ENCODE measurements around the gene RB1. TPM values are rescaled to one million over a fixed set of nuclear protein-coding genes. Genes with fewer than 3 reads are reported as not detected.

Gene RB1
- total RNA-seq, 2 experiments from 2014 or later, result 33.5 to 84.4 TPM

DNA sequence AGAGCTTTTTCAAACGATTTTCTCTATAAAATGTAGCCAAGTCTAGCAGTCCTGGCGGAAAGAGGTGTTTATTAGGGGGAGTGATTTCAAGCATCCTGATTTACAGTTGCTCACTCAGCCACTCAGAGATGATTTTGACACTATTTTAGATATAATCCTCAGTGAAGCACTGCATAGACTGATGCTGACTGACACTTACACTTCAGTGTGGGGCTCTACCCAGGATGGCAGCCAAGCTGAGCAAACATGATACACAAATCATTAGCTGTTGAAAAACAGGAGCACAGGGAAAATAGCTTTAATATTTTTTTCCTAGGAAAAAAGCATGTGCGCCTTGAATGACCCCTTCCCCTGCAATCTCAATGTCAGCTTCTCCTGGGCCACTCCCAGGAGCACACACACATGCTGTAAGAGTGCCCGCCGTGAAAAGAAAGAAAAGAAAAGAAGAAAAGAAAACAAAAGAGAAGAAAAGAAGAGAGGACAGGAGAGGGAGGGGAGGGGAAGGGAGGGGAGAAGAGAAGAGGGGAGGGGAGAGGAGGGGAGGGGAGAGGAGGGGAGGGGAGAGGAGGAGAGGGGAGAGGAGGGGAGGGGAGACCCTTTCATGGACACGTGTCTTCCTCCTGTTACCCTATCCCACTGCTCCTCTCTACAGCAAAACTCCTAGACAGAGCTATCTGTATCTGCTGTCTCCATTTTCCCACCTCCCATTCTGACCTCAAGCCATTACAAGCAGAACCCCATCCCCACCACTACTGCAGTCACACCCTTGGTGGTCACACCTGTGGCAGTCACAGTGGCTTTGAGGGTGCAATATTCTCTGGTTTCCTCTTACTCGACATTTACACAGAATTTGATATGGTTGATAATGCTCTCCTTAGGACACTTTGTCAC lies 193.0 kb downstream of the RB1 start:
- POLR2A ChIA-PET, result interaction anchor here (0.9 to 2.5 kb wide), 2 partner anchors 9 to 15 kb away, joined by 3 to 7 read pairs; no protein-coding TSS in a partner anchor
- Histone ChIP-seq H3K4me2 (ENCODE audit: low read length) (no peak overlapping the region), H3K36me3 (ENCODE audit: insufficient read depth, low read length) (no peaks in the 10 kb centered on the region), H3K27ac (ENCODE audit: low read depth, low read length, poor library complexity, severe bottlenecking) (no peak overlapping the region), H3K9me3 (ENCODE audit: low read length) (no peaks in the 10 kb centered on the region), H3K9me2 (ENCODE audit: insufficient read depth, low read length) (no peaks in the 10 kb centered on the region), H3K4me3 (ENCODE audit: low read depth, low read length, poor library complexity, severe bottlenecking) (no peak overlapping the region), H2AFZ (ENCODE audit: low read length) (no peak overlapping the region), H3K4me1 (ENCODE audit: insufficient read depth, low read length, poor library complexity, severe bottlenecking) (peaks cover 35% of the 10 kb centered on the region), H4K20me1 (ENCODE audit: insufficient read depth, low read length) (no peaks in the 10 kb centered on the region), H3K79me2 (ENCODE audit: insufficient read depth, low read depth, low read length) (no peaks in the 10 kb centered on the region)
- CTCF ChIA-PET (ENCODE audit: unreplicated experiment), result no interaction called here
- no peak for DNase-seq (ENCODE audit: low spot score)
- TF ChIP-seq CTCF (conservative IDR thresholded peaks at IDR 0.05; ENCODE audit: low read length) (no peak), EZH2phosphoT487 (IDR thresholded peaks at IDR 0.05; ENCODE audit: borderline replicate concordance, low read depth, low read length) (no peak)
- intact Hi-C loops (cut with micrococcal nuclease; ENCODE audit: unreplicated experiment), result no loop called here
- BruUV-seq (replicated peaks), result no TSS peak

DNA sequence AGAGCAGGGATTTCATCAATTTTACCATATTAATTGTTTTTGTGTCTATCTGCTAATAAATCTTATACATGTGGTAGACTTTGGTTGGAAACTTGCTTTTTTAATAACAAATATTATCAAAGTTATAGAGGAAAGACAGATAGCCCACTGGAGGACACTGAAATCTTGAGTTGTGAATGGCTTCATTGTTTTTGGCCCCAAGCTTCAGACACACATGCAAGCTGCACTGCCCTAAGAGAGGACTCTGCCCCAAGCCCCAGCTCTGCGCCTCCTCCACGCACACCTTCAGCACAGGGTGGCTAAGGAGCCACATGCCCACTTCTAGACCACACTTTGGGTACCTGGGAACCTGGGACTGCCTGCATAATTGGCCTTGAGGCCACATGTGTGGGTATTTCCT lies 194.1 kb downstream of the RB1 start:
- no peaks in the 10 kb centered on the region for H3K9me2 ChIP-seq (ENCODE audit: insufficient read depth, low read length)
- H3K79me2 ChIP-seq (ENCODE audit: insufficient read depth, low read depth, low read length), result no peaks in the 10 kb centered on the region
- TF ChIP-seq EZH2phosphoT487 (IDR thresholded peaks at IDR 0.05; ENCODE audit: borderline replicate concordance, low read depth, low read length) (no peak), CTCF (conservative IDR thresholded peaks at IDR 0.05; ENCODE audit: low read length) (no peak)
- H3K9me3 ChIP-seq (ENCODE audit: low read length), result no peaks in the 10 kb centered on the region
- H3K4me2 ChIP-seq (ENCODE audit: low read length), result no peak overlapping the region
- BruUV-seq (replicated peaks), result no TSS peak
- no peaks in the 10 kb centered on the region for H4K20me1 ChIP-seq (ENCODE audit: insufficient read depth, low read length)
- DNase-seq (ENCODE audit: low spot score), result no peak
- peaks cover 35% of the 10 kb centered on the region for H3K4me1 ChIP-seq (ENCODE audit: insufficient read depth, low read length, poor library complexity, severe bottlenecking)
- intact Hi-C loops (cut with micrococcal nuclease; ENCODE audit: unreplicated experiment), result no loop called here
- H3K36me3 ChIP-seq (ENCODE audit: insufficient read depth, low read length), result no peaks in the 10 kb centered on the region
- H3K27ac ChIP-seq (ENCODE audit: low read depth, low read length, poor library complexity, severe bottlenecking), result no peak overlapping the region
- no peak overlapping the region for H2AFZ ChIP-seq (ENCODE audit: low read length)
- POLR2A ChIA-PET, result interaction anchor here (0.6 kb wide), 1 partner anchor 260 kb away, joined by 3 read pairs; no protein-coding TSS in a partner anchor
- no peak overlapping the region for H3K4me3 ChIP-seq (ENCODE audit: low read depth, low read length, poor library complexity, severe bottlenecking)
- CTCF ChIA-PET (ENCODE audit: unreplicated experiment), result no interaction called here

Measured in OCI-LY7 (cell line).